HG03457 (cell line): ENCODE data around the gene CASP7.
"Not testable (repeated sequence)": the region's sequence is repeated elsewhere in the genome, so short reads cannot be mapped to it uniquely, and the experiment has no call there.

Experiments used
- ATAC-seq: cut with Tn5 transposase; IDR thresholded peaks from one replicate; pipeline ENCODE4 v1.9.1; 2021; ENCODE audit warnings: moderate number of reproducible peaks; ENCODE audit not compliant: unreplicated experiment

CASP7 gene

DNA sequence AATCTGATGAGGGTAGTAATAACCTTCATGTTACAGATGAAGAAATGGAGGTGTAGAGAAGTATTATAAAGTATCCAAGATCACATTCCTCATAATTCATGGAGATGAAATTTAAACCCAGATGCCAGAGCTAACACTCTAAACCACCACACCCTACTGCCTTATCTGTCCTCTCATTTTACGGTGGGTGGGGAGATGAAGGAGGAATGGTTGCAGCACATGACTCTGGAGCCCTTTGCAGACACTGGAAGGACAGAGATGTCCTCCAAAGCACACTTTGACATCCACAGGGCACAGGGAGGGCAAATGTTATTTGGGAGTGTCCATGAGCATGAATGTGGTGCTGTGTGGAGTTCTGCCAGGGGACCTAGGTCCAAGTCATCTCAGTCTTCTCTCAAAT, 72.8 kb downstream of the CASP7 start:
- ATAC-seq = no peak

DNA sequence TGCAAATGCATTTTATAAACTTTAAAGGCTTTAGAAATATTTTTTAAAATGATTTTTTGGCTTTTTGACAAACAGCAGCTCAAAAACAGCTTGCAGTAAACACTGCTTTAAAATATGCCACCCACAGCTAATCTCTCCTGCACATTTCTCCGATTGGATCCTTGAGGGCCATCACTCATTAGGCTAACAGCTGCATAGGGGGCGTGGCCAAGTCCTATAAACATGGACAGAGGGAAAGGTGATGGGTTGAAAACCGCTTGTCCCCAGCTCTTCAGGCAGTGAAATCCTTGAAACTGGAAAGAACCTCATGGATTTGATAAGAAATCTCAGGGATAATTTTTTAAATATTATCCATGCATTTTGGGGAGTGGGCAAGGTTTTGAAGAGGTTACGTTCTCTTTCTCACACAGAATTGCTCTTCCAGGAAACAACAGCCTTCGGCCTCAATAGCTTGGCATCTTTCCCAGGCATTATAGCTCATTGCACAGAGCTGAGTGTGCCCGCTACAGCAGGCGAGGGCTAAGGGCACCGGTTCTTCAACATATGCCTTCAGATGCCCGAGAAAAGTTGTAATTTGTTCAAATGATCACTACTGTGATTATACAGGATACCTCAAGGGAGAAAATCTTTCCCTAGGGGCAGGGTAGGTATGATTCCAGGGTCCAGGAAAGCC, 73.4 kb downstream of the CASP7 start:
- ATAC-seq = no peak

DNA sequence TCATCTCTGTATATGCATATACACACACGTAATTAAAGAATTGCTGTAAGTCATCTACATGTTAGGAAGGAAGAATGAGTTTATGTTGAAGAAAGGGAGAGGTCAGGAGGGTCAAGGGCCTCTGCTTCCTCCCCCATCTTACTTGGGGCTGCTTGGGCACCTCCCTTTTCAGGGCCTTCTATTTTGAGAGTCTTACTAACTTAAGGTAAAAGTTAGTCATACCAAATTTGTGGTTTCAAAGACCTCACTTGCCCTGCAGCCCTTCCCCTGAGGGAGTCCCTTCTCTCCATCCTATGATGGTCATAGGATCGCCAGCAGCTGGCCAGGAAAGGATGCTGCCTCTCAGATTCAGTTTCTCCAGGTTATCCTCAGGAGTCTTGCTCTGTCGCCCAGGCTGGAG, 74.4 kb downstream of the CASP7 start:
- no peak for ATAC-seq

DNA sequence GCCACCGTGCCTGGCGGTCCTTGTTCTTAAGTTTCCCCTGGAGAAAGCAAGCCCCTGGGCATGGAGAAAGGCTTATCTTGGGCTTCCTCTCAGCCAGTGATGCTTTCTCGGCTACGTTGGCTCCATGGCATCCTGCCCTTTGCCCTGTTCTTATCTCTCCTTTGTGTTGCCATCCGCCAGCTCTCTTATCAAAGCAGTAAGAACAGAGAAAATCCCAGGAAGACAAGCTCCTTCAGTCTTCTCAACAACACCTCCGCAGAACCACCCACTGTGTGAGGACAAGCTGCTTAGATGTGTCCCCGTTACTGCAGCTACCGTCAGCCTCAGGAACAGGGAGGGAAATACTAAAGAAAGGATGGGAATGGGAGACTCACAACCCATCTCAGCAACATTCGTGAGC, 75.1 kb downstream of the CASP7 start:
- ATAC-seq = no peak

DNA sequence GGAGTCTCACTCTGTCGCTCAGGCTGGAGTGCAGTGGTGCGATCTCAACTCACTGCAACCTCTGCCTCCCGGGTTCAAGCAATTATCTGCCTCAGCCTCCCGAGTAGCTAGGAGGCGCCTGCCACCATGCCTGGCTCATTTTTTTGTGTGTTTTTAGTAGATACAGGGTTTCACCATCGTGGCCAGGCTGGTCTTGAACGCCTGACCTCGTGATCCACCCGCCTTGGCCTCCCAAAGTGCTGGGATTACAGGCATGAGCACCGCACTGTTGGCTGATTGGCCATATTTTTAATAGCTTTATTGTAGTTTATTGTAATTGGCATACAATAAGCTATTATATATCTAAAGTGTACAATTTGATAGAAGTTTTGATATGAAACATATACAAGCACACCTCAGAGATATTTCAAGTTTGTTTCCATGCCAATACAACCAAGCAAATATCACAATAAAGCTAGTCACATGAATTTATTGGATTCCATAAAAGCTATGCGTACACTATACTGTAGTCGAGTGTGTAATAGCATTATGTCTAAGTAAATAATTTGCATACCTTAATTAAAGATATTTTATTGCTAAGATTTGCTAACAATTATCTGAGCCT, 77.3 kb downstream of the CASP7 start:
- ATAC-seq = no peak

DNA sequence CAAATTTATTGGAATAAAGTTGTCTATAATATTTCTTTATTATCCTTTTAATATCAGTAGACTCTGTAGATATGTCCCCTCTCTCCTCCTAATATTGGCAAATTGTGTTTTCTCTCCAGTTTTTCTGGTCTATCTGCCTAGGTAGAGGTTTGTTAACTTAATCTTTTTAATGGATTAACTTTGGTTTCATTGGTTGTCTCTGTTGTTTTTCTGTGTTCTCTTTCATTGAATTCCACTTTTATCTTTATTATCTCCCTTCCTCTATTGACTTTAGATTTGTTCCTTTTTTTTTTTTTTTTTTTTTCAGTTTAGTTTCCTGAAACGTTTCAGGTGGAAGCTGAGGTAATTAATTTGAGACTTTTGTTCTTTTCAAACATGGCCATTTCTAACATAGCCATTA, 82.4 kb downstream of the CASP7 start:
- ATAC-seq = no peak

DNA sequence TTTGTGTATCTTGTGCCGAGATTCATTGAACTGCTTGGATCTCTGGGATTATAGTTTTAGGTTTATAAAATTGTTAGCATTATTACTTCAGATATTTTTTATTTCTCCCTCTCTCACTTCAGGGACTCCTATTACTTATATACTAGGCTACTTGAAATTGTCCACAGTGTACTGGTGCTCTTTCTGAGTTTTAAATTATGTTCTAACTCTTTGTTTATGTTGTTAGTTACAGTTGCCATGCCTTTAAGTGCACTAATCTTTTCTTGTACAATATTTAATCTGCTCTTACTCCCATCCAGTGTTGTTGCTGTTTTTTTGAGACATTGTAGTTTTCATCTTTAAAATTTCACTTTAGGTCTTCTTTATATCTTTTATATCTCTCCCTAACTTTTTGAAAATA, 84.9 kb downstream of the CASP7 start:
- ATAC-seq = no peak

DNA sequence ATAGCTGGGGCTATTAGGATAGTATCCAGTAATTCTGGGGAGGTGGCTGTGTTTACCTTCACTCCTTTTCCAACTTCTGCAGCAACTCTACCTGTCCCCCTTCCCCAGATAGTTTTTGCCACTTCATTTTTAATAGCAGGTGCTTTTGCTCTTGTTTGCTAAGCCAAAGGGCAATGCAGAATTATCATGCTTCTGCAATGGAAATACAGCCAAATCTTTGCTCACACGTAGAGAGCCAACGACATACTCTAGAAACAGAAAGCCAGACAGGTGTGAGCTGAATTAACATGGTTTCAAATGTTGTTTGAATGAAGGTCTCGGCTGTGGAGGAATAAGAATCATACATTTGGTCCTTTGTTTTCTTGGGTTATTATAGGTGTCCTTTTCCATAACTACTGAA, 86.2 kb downstream of the CASP7 start:
- no peak for ATAC-seq

DNA sequence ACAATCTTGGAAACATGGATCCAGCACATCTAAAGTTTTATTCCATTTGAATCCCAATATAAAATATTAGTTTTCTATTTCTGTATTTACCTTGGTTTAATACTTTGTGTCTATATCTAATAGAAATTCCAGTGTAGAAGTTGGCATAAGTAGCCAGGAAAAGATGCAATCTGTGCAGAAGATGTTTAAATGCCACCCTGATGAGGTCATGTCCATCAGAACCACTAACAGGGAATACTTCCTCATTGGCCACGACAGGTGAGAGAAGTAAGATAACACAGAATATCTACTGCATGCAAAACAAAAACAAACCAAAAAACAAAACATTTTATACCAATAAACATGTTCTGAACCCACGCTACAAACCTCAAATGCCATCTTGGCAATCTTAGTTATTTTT, 87.5 kb downstream of the CASP7 start:
- no peak for ATAC-seq

DNA sequence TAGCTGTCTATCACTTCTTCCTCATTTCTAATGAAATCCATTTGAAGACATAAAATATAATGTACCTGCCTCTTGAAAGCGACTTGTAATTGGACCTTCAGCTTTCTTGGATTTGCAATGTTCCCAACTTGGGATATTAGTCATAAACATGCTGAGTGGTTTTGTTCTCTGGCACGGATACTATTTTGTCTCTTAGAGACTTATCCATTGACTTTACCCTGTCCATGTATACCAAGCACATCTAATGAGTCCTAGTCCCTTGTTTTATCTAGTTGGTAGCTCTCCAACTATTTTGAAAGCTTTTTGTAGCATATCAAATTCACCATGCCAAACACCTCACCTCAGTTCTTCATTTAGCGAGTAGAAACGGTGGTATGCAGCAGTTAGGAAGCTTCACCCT, 90.6 kb downstream of the CASP7 start:
- no peak for ATAC-seq

DNA sequence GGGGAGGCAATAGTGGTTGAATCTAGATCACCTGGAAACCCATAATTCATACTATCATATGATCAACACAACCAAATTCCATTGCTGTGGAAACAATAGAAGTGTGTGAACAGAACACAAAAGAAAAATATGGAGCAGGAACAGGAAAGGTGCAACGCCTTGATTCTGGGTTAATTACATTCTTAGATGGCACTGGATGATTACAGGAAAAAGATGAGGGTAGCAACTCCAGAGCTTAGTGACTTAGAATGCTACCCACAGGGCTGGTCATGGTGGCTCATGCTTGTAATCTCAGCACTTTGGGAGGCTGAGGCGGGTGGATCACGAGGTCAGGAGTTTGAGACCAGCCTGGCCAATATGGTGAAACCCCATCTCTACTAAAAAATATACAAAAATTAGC, 91.4 kb downstream of the CASP7 start:
- ATAC-seq = not testable (repeated sequence)

DNA sequence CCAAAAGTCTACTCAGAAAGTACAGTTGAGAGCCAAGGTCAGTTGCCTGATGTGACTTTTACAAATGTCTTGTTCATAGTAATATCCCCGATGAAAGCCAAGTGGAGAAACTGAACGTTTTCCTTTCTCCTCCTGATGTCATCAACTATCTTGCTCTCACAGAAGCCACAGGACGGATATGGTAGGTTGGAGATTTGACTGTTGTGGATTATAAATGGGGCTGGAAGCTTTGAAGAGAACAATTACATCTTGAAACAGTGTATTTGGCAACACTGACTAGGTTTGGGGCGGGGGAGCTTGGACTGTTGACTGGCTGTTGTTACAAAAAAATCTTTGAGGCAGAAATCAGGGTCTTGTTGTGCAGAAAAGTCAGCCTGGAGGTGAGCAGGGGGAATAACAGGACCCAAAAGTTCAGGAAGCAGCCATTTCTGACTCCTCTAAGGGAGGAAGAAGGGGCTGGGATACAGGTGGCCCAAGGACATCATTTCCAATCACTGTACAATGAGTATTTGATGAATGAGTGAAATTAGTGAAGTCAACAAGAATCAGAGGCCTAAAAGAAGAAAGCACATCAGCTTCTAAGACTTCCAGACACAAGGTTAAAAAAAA, 96.1 kb downstream of the CASP7 start:
- ATAC-seq = no peak

DNA sequence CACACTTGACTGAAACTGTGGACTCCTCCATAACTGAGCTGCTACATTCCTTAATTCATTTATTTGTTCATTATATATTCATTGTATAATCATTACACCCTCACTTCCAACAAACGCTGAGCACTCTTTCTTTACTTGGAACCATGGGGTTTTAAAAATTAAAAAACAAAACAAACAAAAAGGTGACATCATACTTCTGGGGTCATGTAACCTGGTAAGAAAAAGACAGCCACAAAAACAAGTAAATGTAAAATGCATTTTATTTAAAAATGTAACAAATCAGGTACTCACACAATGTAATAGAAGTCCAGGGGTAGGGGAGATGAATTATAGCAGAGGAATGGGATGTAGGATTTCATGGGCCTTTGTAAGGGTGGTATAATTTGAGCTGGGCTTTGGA, 96.8 kb downstream of the CASP7 start:
- no peak for ATAC-seq
